Measurements from ENCODE around the gene IFRD2.
A peak's percentile ranks its signal among the peaks of the same experiment; 100 is the strongest.

IFRD2 gene

DNA sequence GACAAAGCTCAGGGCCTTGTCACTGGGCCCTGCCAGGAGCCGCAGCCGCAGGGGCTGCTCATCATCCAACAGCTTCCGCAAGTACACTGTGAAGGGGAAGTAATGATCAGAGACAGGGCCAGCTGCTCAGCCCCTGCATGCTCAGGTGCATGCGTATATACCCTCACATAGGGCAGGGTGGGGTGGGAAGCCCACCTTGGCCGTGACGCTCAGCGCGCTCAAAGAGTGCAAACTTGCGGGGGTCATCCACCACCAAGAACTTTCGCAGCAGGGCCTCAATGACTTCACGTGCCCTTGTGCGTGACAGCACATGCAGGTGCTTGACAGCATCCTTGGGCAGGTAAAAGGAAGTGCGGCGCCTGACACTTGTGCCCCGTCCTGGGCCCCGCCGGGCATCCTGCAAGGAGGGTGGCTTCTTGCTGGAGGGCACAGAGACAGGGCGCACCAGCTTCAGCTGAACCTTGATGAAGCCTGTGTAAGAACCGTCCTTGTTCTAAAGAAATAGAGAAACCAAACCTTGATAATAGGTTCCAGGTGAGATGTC is 39.2 kb upstream of the IFRD2 start:
- peaks cover 14% of the 10 kb centered on the region for H3K79me1 ChIP-seq (ENCODE audit: low read depth, low read length)
- H3K18ac ChIP-seq (ENCODE audit: low read length) = no peak overlapping the region
- H2BK12ac ChIP-seq (ENCODE audit: low read length) = no peak overlapping the region
- no peak overlapping the region for H2BK120ac ChIP-seq (ENCODE audit: low read depth, low read length)
- no peak overlapping the region for H2BK15ac ChIP-seq (ENCODE audit: low read length)
- no peaks in the 10 kb centered on the region for H3K27me3 ChIP-seq (ENCODE audit: control insufficient read depth in 3 of 3, insufficient read depth in 3 of 3, low read depth in 1 of 3, low read length in 3 of 3)
- H3K4me3 ChIP-seq (ENCODE audit: low read length in 2 of 2) = no peak overlapping the region
- H4K8ac ChIP-seq (ENCODE audit: low read depth, low read length) = no peak overlapping the region
- WGBS, 2 donors (ENCODE audit: extremely low coverage in 2 of 2, insufficient read length in 2 of 2, insufficient replicate concordance in 1 of 2) = no CpG with 5 or more reads among the region's 19 CpGs
- H3K27ac ChIP-seq (replicated peaks; ENCODE audit: low read length) = no peak overlapping the region
- H3K14ac ChIP-seq (ENCODE audit: low read length) = no peak overlapping the region
- no peak overlapping the region for H3K4ac ChIP-seq (ENCODE audit: low read length)
- no peak overlapping the region for H4K91ac ChIP-seq (ENCODE audit: low read depth, low read length, poor library complexity)
- no peak overlapping the region for H3K23ac ChIP-seq (ENCODE audit: low read depth, low read length, poor library complexity)
- peaks cover 9 to 14% of the 10 kb centered on the region in 2 donors for H3K4me1 ChIP-seq (ENCODE audit: control insufficient read depth in 2 of 2, insufficient read depth in 1 of 2, low read depth in 1 of 2, low read length in 2 of 2)
- H3K36me3 ChIP-seq (replicated peaks in 1 of 2; ENCODE audit: control insufficient read depth in 2 of 2, insufficient read depth in 2 of 2, low read length in 2 of 2) = peaks cover 36 to 66% of the 10 kb centered on the region in 2 donors
- H3K9me3 ChIP-seq (replicated peaks in 1 of 2; ENCODE audit: control insufficient read depth in 2 of 2, insufficient read depth in 1 of 2, low read depth in 1 of 2, low read length in 2 of 2) = no peaks in the 10 kb centered on the region
- no peak overlapping the region for H2BK5ac ChIP-seq (ENCODE audit: low read length)
- H2AK5ac ChIP-seq (ENCODE audit: low read depth, low read length) = no peak overlapping the region
- H3K4me2 ChIP-seq (ENCODE audit: insufficient read depth, low read length, poor library complexity, severe bottlenecking) = no peak overlapping the region
- no peak for DNase-seq (ENCODE audit: low spot score)
- H3K9ac ChIP-seq (ENCODE audit: low read depth, low read length, poor library complexity) = no peak overlapping the region
- H2AFZ ChIP-seq (ENCODE audit: low read length) = no peak overlapping the region

- Histone ChIP-seq H2BK15ac (ENCODE audit: low read length) (no peak overlapping the region), H3K36me3 (replicated peaks in 1 of 2; ENCODE audit: control insufficient read depth in 2 of 2, insufficient read depth in 2 of 2, low read length in 2 of 2) (peaks cover 40 to 70% of the 10 kb centered on the region in 2 donors)
Observed at GRCh38 chr3:50330330-50330729, 38.1 kb upstream of the IFRD2 start.

GRCh38 chr3:50327943-50328691 is 35.9 kb upstream of the IFRD2 start, which contains the start of gene TUSC2:
Gene TUSC2 (minus strand): TSS chr3:50328223. CDS start chr3:50328099, 124 bp downstream.
- Histone ChIP-seq H2BK15ac (ENCODE audit: low read length) (no peak within 1 kb of the TSS), H3K27ac (replicated peaks; ENCODE audit: low read length) (peak within 1 kb of the TSS; percentile 27)

More at GRCh38 chr3:50330330-50330729, 38.1 kb upstream of the IFRD2 start:
- DNase-seq (ENCODE audit: low spot score) = no peak
- Histone ChIP-seq H3K4me1 (ENCODE audit: control insufficient read depth in 2 of 2, insufficient read depth in 1 of 2, low read depth in 1 of 2, low read length in 2 of 2) (peaks cover 3 to 6% of the 10 kb centered on the region in 2 donors), H3K27me3 (ENCODE audit: control insufficient read depth in 3 of 3, insufficient read depth in 3 of 3, low read depth in 1 of 3, low read length in 3 of 3) (no peaks in the 10 kb centered on the region), H3K4me2 (ENCODE audit: insufficient read depth, low read length, poor library complexity, severe bottlenecking) (no peak overlapping the region), H3K79me1 (ENCODE audit: low read depth, low read length) (peaks cover 10% of the 10 kb centered on the region), H2BK120ac (ENCODE audit: low read depth, low read length) (no peak overlapping the region), H3K4me3 (ENCODE audit: low read length in 2 of 2) (peak overlapping the region in 1 of 2 donors; percentile 28), H3K4ac (ENCODE audit: low read length) (no peak overlapping the region), H3K14ac (ENCODE audit: low read length) (no peak overlapping the region), H3K27ac (replicated peaks; ENCODE audit: low read length) (no peak overlapping the region), H3K18ac (ENCODE audit: low read length) (no peak overlapping the region), H2BK5ac (ENCODE audit: low read length) (no peak overlapping the region), H4K8ac (ENCODE audit: low read depth, low read length) (peak overlapping the region; percentile 70), H2AK5ac (ENCODE audit: low read depth, low read length) (no peak overlapping the region), H4K91ac (ENCODE audit: low read depth, low read length, poor library complexity) (no peak overlapping the region), H2BK12ac (ENCODE audit: low read length) (no peak overlapping the region), H3K9ac (ENCODE audit: low read depth, low read length, poor library complexity) (no peak overlapping the region), H3K23ac (ENCODE audit: low read depth, low read length, poor library complexity) (no peak overlapping the region), H3K9me3 (replicated peaks in 1 of 2; ENCODE audit: control insufficient read depth in 2 of 2, insufficient read depth in 1 of 2, low read depth in 1 of 2, low read length in 2 of 2) (no peaks in the 10 kb centered on the region), H2AFZ (ENCODE audit: low read length) (no peak overlapping the region)
- no CpG with 5 or more reads among the region's 10 CpGs for WGBS, 2 donors (ENCODE audit: extremely low coverage in 2 of 2, insufficient read length in 2 of 2, insufficient replicate concordance in 1 of 2)

DNA sequence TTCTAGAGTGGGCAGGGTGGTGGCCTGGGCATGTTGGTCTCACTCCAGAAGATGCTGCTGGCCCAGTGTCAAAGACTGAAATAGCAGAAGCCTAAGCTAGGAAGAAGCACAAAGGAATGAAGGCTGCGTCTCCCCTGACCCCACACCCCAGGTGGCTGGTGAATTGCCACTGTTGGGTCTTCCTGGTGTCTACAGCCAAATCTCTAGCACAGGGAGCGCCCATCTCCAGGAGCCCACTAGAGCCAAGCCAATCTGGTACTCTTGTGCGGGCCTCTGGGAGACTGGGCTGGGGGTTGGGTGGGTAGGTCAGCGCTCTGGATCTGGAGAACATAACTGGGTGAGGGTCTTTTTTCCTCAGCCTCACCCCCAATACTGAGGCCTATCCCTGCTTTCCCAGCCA is 34.9 kb upstream of the IFRD2 start:
- Histone ChIP-seq H3K36me3 (replicated peaks in 1 of 2; ENCODE audit: control insufficient read depth in 2 of 2, insufficient read depth in 2 of 2, low read length in 2 of 2) (peaks cover 39 to 61% of the 10 kb centered on the region in 2 donors), H3K27ac (replicated peaks; ENCODE audit: low read length) (no peak overlapping the region)
- WGBS, 2 donors (ENCODE audit: extremely low coverage in 2 of 2, insufficient read length in 2 of 2, insufficient replicate concordance in 1 of 2) = no CpG with 5 or more reads among the region's 4 CpGs

More at GRCh38 chr3:50327943-50328691, 35.9 kb upstream of the IFRD2 start, which contains the start of gene TUSC2:
- Histone ChIP-seq H4K91ac (ENCODE audit: low read depth, low read length, poor library complexity) (no peak within 1 kb of the TSS), H2BK5ac (ENCODE audit: low read length) (peak within 1 kb of the TSS; percentile 26), H3K36me3 (replicated peaks in 1 of 2; ENCODE audit: control insufficient read depth in 2 of 2, insufficient read depth in 2 of 2, low read length in 2 of 2) (peaks cover 43 to 69% of the 10 kb centered on the region in 2 donors), H2BK120ac (ENCODE audit: low read depth, low read length) (no peak within 1 kb of the TSS), H3K4me1 (ENCODE audit: control insufficient read depth in 2 of 2, insufficient read depth in 1 of 2, low read depth in 1 of 2, low read length in 2 of 2) (peaks cover 8 to 12% of the 10 kb centered on the region in 2 donors), H3K14ac (ENCODE audit: low read length) (no peak within 1 kb of the TSS), H3K9ac (ENCODE audit: low read depth, low read length, poor library complexity) (peak within 1 kb of the TSS; percentile 96), H3K4ac (ENCODE audit: low read length) (peak within 1 kb of the TSS; percentile 53), H2BK12ac (ENCODE audit: low read length) (no peak within 1 kb of the TSS), H3K18ac (ENCODE audit: low read length) (peak within 1 kb of the TSS; percentile 73), H4K8ac (ENCODE audit: low read depth, low read length) (no peak within 1 kb of the TSS), H3K79me1 (ENCODE audit: low read depth, low read length) (peaks cover 11% of the 10 kb centered on the region), H3K27me3 (ENCODE audit: control insufficient read depth in 3 of 3, insufficient read depth in 3 of 3, low read depth in 1 of 3, low read length in 3 of 3) (no peaks in the 10 kb centered on the region), H2AK5ac (ENCODE audit: low read depth, low read length) (peak within 1 kb of the TSS; percentile 67), H3K4me3 (ENCODE audit: low read length in 2 of 2) (peak within 1 kb of the TSS; percentile 74 to 98), H3K9me3 (replicated peaks in 1 of 2; ENCODE audit: control insufficient read depth in 2 of 2, insufficient read depth in 1 of 2, low read depth in 1 of 2, low read length in 2 of 2) (no peaks in the 10 kb centered on the region), H2AFZ (ENCODE audit: low read length) (peak within 1 kb of the TSS; percentile 74), H3K23ac (ENCODE audit: low read depth, low read length, poor library complexity) (peak within 1 kb of the TSS; percentile 62), H3K4me2 (ENCODE audit: insufficient read depth, low read length, poor library complexity, severe bottlenecking) (peak within 1 kb of the TSS; percentile 94)
- peak; percentile 93 for DNase-seq (ENCODE audit: low spot score)
- no CpG with 5 or more reads among the region's 55 CpGs for WGBS, 2 donors (ENCODE audit: extremely low coverage in 2 of 2, insufficient read length in 2 of 2, insufficient replicate concordance in 1 of 2)

More for the DNA sequence above, 34.9 kb upstream of the IFRD2 start:
- Histone ChIP-seq H3K4me3 (ENCODE audit: low read length in 2 of 2) (peak overlapping the region; percentile 74 to 98), H3K79me1 (ENCODE audit: low read depth, low read length) (peaks cover 10% of the 10 kb centered on the region), H3K4ac (ENCODE audit: low read length) (no peak overlapping the region), H3K4me2 (ENCODE audit: insufficient read depth, low read length, poor library complexity, severe bottlenecking) (peak overlapping the region; percentile 94), H2BK15ac (ENCODE audit: low read length) (no peak overlapping the region), H3K27me3 (ENCODE audit: control insufficient read depth in 3 of 3, insufficient read depth in 3 of 3, low read depth in 1 of 3, low read length in 3 of 3) (no peaks in the 10 kb centered on the region), H2BK12ac (ENCODE audit: low read length) (no peak overlapping the region), H3K23ac (ENCODE audit: low read depth, low read length, poor library complexity) (no peak overlapping the region), H2BK120ac (ENCODE audit: low read depth, low read length) (no peak overlapping the region), H2AK5ac (ENCODE audit: low read depth, low read length) (no peak overlapping the region), H3K14ac (ENCODE audit: low read length) (no peak overlapping the region), H3K9me3 (replicated peaks in 1 of 2; ENCODE audit: control insufficient read depth in 2 of 2, insufficient read depth in 1 of 2, low read depth in 1 of 2, low read length in 2 of 2) (no peaks in the 10 kb centered on the region), H4K8ac (ENCODE audit: low read depth, low read length) (no peak overlapping the region), H3K18ac (ENCODE audit: low read length) (no peak overlapping the region), H3K4me1 (ENCODE audit: control insufficient read depth in 2 of 2, insufficient read depth in 1 of 2, low read depth in 1 of 2, low read length in 2 of 2) (peaks cover 17% of the 10 kb centered on the region in 2 donors), H4K91ac (ENCODE audit: low read depth, low read length, poor library complexity) (no peak overlapping the region), H2BK5ac (ENCODE audit: low read length) (peak overlapping the region; percentile 26), H2AFZ (ENCODE audit: low read length) (no peak overlapping the region), H3K9ac (ENCODE audit: low read depth, low read length, poor library complexity) (no peak overlapping the region)
- DNase-seq (ENCODE audit: low spot score) = no peak

Data from neuronal stem cell (in vitro differentiated cells).